ENCODE data around the gene NTN5.
"Not testable (repeated sequence)": the region's sequence is repeated elsewhere in the genome, so short reads cannot be mapped to it uniquely, and the experiment has no call there.

NTN5 gene

GRCh38 chr19:48672994-48673393, at the start of gene NTN5:
Gene NTN5 (minus strand): TSS chr19:48673017. CDS start chr19:48670986, 2,031 bp downstream.
- no peaks in the 10 kb centered on the region for H3K9me3 ChIP-seq (ENCODE audit: control insufficient read depth in 2 of 2, low read length in 2 of 2)
- H3K4me3 ChIP-seq (ENCODE audit: low read length in 2 of 2) = no peak within 1 kb of the TSS
- no peak within 1 kb of the TSS for H3K9ac ChIP-seq (ENCODE audit: low read length in 2 of 2)
- H3K27ac ChIP-seq (ENCODE audit: low read length) = no peak within 1 kb of the TSS
- peaks cover 12% of the 10 kb centered on the region for H3K4me1 ChIP-seq (ENCODE audit: control insufficient read depth, insufficient read depth, low read length)
- no peaks in the 10 kb centered on the region for H3K27me3 ChIP-seq (ENCODE audit: control insufficient read depth in 1 of 2, insufficient read depth in 2 of 2, low read length in 2 of 2)
- no peaks in the 10 kb centered on the region for H3K36me3 ChIP-seq (ENCODE audit: control insufficient read depth in 2 of 2, insufficient read depth in 2 of 2, low read length in 2 of 2)

GRCh38 chr19:48722196-48722708, 49.4 kb upstream of the NTN5 start:
- H3K27ac ChIP-seq (ENCODE audit: low read length) = no peak overlapping the region
- H3K36me3 ChIP-seq (ENCODE audit: control insufficient read depth in 2 of 2, insufficient read depth in 2 of 2, low read length in 2 of 2) = peaks cover 0 to under 1% of the 10 kb centered on the region in 2 donors
- H3K4me1 ChIP-seq (ENCODE audit: control insufficient read depth, insufficient read depth, low read length) = peaks cover 19% of the 10 kb centered on the region
- no peak overlapping the region for H3K4me3 ChIP-seq (ENCODE audit: low read length in 2 of 2)
- H3K9ac ChIP-seq (ENCODE audit: low read length in 2 of 2) = no peak overlapping the region
- H3K27me3 ChIP-seq (ENCODE audit: control insufficient read depth in 1 of 2, insufficient read depth in 2 of 2, low read length in 2 of 2) = no peaks in the 10 kb centered on the region
- H3K9me3 ChIP-seq (ENCODE audit: control insufficient read depth in 2 of 2, low read length in 2 of 2) = no peaks in the 10 kb centered on the region

- Histone ChIP-seq H3K36me3 (ENCODE audit: control insufficient read depth in 2 of 2, insufficient read depth in 2 of 2, low read length in 2 of 2) (no peaks in the 10 kb centered on the region), H3K27me3 (ENCODE audit: control insufficient read depth in 1 of 2, insufficient read depth in 2 of 2, low read length in 2 of 2) (no peaks in the 10 kb centered on the region), H3K9me3 (ENCODE audit: control insufficient read depth in 2 of 2, low read length in 2 of 2) (no peaks in the 10 kb centered on the region), H3K27ac (ENCODE audit: low read length) (peak overlapping the region; percentile 90), H3K9ac (ENCODE audit: low read length in 2 of 2) (peak overlapping the region; percentile 61 to 84), H3K4me1 (ENCODE audit: control insufficient read depth, insufficient read depth, low read length) (peaks cover 31% of the 10 kb centered on the region), H3K4me3 (ENCODE audit: low read length in 2 of 2) (peak overlapping the region; percentile 80 to 85)
Observed at GRCh38 chr19:48720613-48721296, 47.9 kb upstream of the NTN5 start.

GRCh38 chr19:48720251-48720612, 47.4 kb upstream of the NTN5 start:
- Histone ChIP-seq H3K9ac (ENCODE audit: low read length in 2 of 2) (peak overlapping the region; percentile 21 to 61), H3K4me3 (ENCODE audit: low read length in 2 of 2) (peak overlapping the region; percentile 80 to 85), H3K36me3 (ENCODE audit: control insufficient read depth in 2 of 2, insufficient read depth in 2 of 2, low read length in 2 of 2) (no peaks in the 10 kb centered on the region), H3K4me1 (ENCODE audit: control insufficient read depth, insufficient read depth, low read length) (peaks cover 36% of the 10 kb centered on the region), H3K27ac (ENCODE audit: low read length) (peak overlapping the region; percentile 90), H3K9me3 (ENCODE audit: control insufficient read depth in 2 of 2, low read length in 2 of 2) (no peaks in the 10 kb centered on the region), H3K27me3 (ENCODE audit: control insufficient read depth in 1 of 2, insufficient read depth in 2 of 2, low read length in 2 of 2) (no peaks in the 10 kb centered on the region)

- Histone ChIP-seq H3K4me3 (ENCODE audit: low read length in 2 of 2) (peak within 1 kb of the TSS; percentile 80 to 85), H3K27ac (ENCODE audit: low read length) (peak within 1 kb of the TSS; percentile 90), H3K27me3 (ENCODE audit: control insufficient read depth in 1 of 2, insufficient read depth in 2 of 2, low read length in 2 of 2) (no peaks in the 10 kb centered on the region), H3K9ac (ENCODE audit: low read length in 2 of 2) (peak within 1 kb of the TSS; percentile 21 to 61), H3K4me1 (ENCODE audit: control insufficient read depth, insufficient read depth, low read length) (peaks cover 41% of the 10 kb centered on the region), H3K36me3 (ENCODE audit: control insufficient read depth in 2 of 2, insufficient read depth in 2 of 2, low read length in 2 of 2) (no peaks in the 10 kb centered on the region), H3K9me3 (ENCODE audit: control insufficient read depth in 2 of 2, low read length in 2 of 2) (no peaks in the 10 kb centered on the region)
Observed at GRCh38 chr19:48719263-48720171, 46.7 kb upstream of the NTN5 start, which contains the start of gene MAMSTR. Gene MAMSTR (minus strand): TSS chr19:48719725. CDS start chr19:48719031, 694 bp downstream.

GRCh38 chr19:48718711-48719231, 46.0 kb upstream of the NTN5 start:
- peaks cover 43% of the 10 kb centered on the region for H3K4me1 ChIP-seq (ENCODE audit: control insufficient read depth, insufficient read depth, low read length)
- no peaks in the 10 kb centered on the region for H3K36me3 ChIP-seq (ENCODE audit: control insufficient read depth in 2 of 2, insufficient read depth in 2 of 2, low read length in 2 of 2)
- H3K9me3 ChIP-seq (ENCODE audit: control insufficient read depth in 2 of 2, low read length in 2 of 2) = no peaks in the 10 kb centered on the region
- H3K4me3 ChIP-seq (ENCODE audit: low read length in 2 of 2) = no peak overlapping the region
- H3K27me3 ChIP-seq (ENCODE audit: control insufficient read depth in 1 of 2, insufficient read depth in 2 of 2, low read length in 2 of 2) = no peaks in the 10 kb centered on the region
- H3K9ac ChIP-seq (ENCODE audit: low read length in 2 of 2) = no peak overlapping the region
- H3K27ac ChIP-seq (ENCODE audit: low read length) = no peak overlapping the region

- not testable (repeated sequence) for H3K27ac ChIP-seq (ENCODE audit: low read length); H3K4me3 ChIP-seq (ENCODE audit: low read length in 2 of 2)
- peaks cover 49% of the 10 kb centered on the region for H3K4me1 ChIP-seq (ENCODE audit: control insufficient read depth, insufficient read depth, low read length)
Observed at GRCh38 chr19:48718106-48718505, 45.3 kb upstream of the NTN5 start.

GRCh38 chr19:48716562-48717291, 43.9 kb upstream of the NTN5 start:
- Histone ChIP-seq H3K27me3 (ENCODE audit: control insufficient read depth in 1 of 2, insufficient read depth in 2 of 2, low read length in 2 of 2) (no peaks in the 10 kb centered on the region), H3K27ac (ENCODE audit: low read length) (peak overlapping the region; percentile 55), H3K4me1 (ENCODE audit: control insufficient read depth, insufficient read depth, low read length) (peaks cover 55% of the 10 kb centered on the region), H3K4me3 (ENCODE audit: low read length in 2 of 2) (peak overlapping the region; percentile 55 to 68), H3K36me3 (ENCODE audit: control insufficient read depth in 2 of 2, insufficient read depth in 2 of 2, low read length in 2 of 2) (no peaks in the 10 kb centered on the region), H3K9me3 (ENCODE audit: control insufficient read depth in 2 of 2, low read length in 2 of 2) (no peaks in the 10 kb centered on the region), H3K9ac (ENCODE audit: low read length in 2 of 2) (peak overlapping the region; percentile 29 to 59)

More at GRCh38 chr19:48718106-48718505, 45.3 kb upstream of the NTN5 start:
- not testable (repeated sequence) for H3K27me3 ChIP-seq (ENCODE audit: control insufficient read depth in 1 of 2, insufficient read depth in 2 of 2, low read length in 2 of 2); H3K9ac ChIP-seq (ENCODE audit: low read length in 2 of 2); H3K36me3 ChIP-seq (ENCODE audit: control insufficient read depth in 2 of 2, insufficient read depth in 2 of 2, low read length in 2 of 2); H3K9me3 ChIP-seq (ENCODE audit: control insufficient read depth in 2 of 2, low read length in 2 of 2)

- H3K27ac ChIP-seq (ENCODE audit: low read length) = peak overlapping the region; percentile 85
- H3K36me3 ChIP-seq (ENCODE audit: control insufficient read depth in 2 of 2, insufficient read depth in 2 of 2, low read length in 2 of 2) = no peaks in the 10 kb centered on the region
- no peaks in the 10 kb centered on the region for H3K9me3 ChIP-seq (ENCODE audit: control insufficient read depth in 2 of 2, low read length in 2 of 2)
- peak overlapping the region in 1 of 2 donors; percentile 22 for H3K9ac ChIP-seq (ENCODE audit: low read length in 2 of 2)
- H3K4me3 ChIP-seq (ENCODE audit: low read length in 2 of 2) = peak overlapping the region in 1 of 2 donors; percentile 73
- H3K27me3 ChIP-seq (ENCODE audit: control insufficient read depth in 1 of 2, insufficient read depth in 2 of 2, low read length in 2 of 2) = no peaks in the 10 kb centered on the region
- peaks cover 55% of the 10 kb centered on the region for H3K4me1 ChIP-seq (ENCODE audit: control insufficient read depth, insufficient read depth, low read length)
Observed at GRCh38 chr19:48715681-48716171, 42.9 kb upstream of the NTN5 start.
